Heart right ventricle (tissue), 16 donors: ENCODE measurements around the gene BAD. TPM values are rescaled to one million over a fixed set of nuclear protein-coding genes. Genes with fewer than 3 reads are reported as not detected.
"Not testable (repeated sequence)": the region's sequence is repeated elsewhere in the genome, so short reads cannot be mapped to it uniquely, and the experiment has no call there.

Source experiments
- ATAC-seq, 8 donors: fragments of 200-7000 bp; cut with Tn5 transposase; one replicate each; pipeline ENCODE4 v1.9.1; 2020; ENCODE audit warnings: mild to moderate bottlenecking in 8 of 8, moderate library complexity in 8 of 8, moderate number of reproducible peaks in 1 of 8
- DNase-seq, 2 donors: peaks; one replicate each; pipeline ENCODE4 v3.0.0-alpha.2; 2020
- H3K27ac ChIP-seq, 10 donors: fragments of 200-600 bp; sonication (generic) in 2 of 10; one replicate each; pipeline versions ENCODE4 v1.5.0 to v1.8.0; 2020 to 2022; ENCODE audit warnings: mild to moderate bottlenecking in 3 of 10
- H3K27me3 ChIP-seq, 7 donors: fragments of 200-600 bp; one replicate each; pipeline ENCODE4 v1.8.0; 2021 to 2022; ENCODE audit warnings: mild to moderate bottlenecking in 2 of 7
- H3K36me3 ChIP-seq, 9 donors: fragments of 200-600 bp; sonication (generic) in 1 of 9; one replicate each; pipeline versions ENCODE4 v1.5.0 to v1.8.0; 2020 to 2022; ENCODE audit warnings: mild to moderate bottlenecking in 2 of 9
- H3K4me1 ChIP-seq, 9 donors: fragments of 200-600 bp; sonication (generic) in 1 of 9; one replicate each; pipeline versions ENCODE4 v1.5.0 to v1.8.0; 2020 to 2022; ENCODE audit warnings: mild to moderate bottlenecking in 4 of 9
- H3K4me3 ChIP-seq, 10 donors: fragments of 200-600 bp; sonication (generic) in 2 of 10; one replicate each; pipeline versions ENCODE4 v1.5.0 to v1.8.0; 2020 to 2022; ENCODE audit warnings: mild to moderate bottlenecking in 7 of 10, moderate library complexity in 2 of 10
- H3K9me3 ChIP-seq, 11 donors: fragments of 200-600 bp in 10 of 11; sonication (generic) in 2 of 11; one replicate each; pipeline versions ENCODE4 v1.5.0 to v1.8.0; 2013 to 2022; ENCODE audit warnings: mild to moderate bottlenecking in 2 of 11, control low read depth in 1 of 11, moderate library complexity in 1 of 11
- CTCF ChIP-seq, 9 donors: fragments of 200-600 bp; sonication (generic) in 2 of 9; IDR thresholded peaks; one replicate each; pipeline versions ENCODE4 v1.5.0 to v1.8.0; 2021 to 2022; ENCODE audit warnings: antibody characterized with exemption in 9 of 9, mild to moderate bottlenecking in 5 of 9, moderate library complexity in 1 of 9
- WGBS, 2 donors: extraction: QIAGEN DNeasy Blood & Tissue Kit; methylation state at CpG; one replicate each; pipeline ENCODE4 v1.1.7; 2013; ENCODE audit warnings: inconsistent platforms in 1 of 2; 5-methylcytosine and 5-hydroxymethylcytosine counted together
- intact Hi-C, 10 donors: fragments of 100-400 bp; cut with DNase I; formaldehyde crosslinking; loops; one replicate each; pipeline versions ENCODE4 v1.11.1 to v1.14.2; 2022
- polyA plus RNA-seq, 2 donors: library from polyadenylated mRNA; stranded (reverse); fragments of 200-250 nt; gene quantifications; one replicate each; pipeline ENCODE4 v1.2.3, GENCODE V29; 2013
- total RNA-seq, 10 donors: library from RNA; stranded (reverse); fragmentation: NEBNext Ultra II Directional in 3 of 10; extraction: Animal tissue kit (Norgen Biotek cat#: 25700) in 3 of 10; gene quantifications; one replicate each; pipeline versions ENCODE4 v1.2.1 to v1.2.4, GENCODE V29; 2021 to 2023
- donor health status: Arrhythmogenic right ventricular cardiomyopathy.
- donor health status: ischemic (EF 13 %, LVEDD 7.1; RV severe dilation, severe dysfunction).
- donor health status: healthy with polysubstance abuse.
- donor health status: DM: no; HTN: yes; CAD: no.
- donor health status: DM: no; HTN: no; CAD: no.
- donor health status: ischemic (EF 25% LVEDD 6.9; RV normal size, moderate dysfunction).
- donor health status: ischemic (EF 25% LVEDD 5.7; RV mildly dilated, moderate dysfunction).
- donor health status: healthy.
- donor health status: DM: yes; HTN: yes; CAD: no.
- donor health status: Ischemic cardiomyopathy.
- donor health status: ischemic (EF 35%, LVEDD 5.7; RV mildly dilated, moderate dysfunction).
- donor health status: nonischemic (EF 11% LVEDD 7.7; RV severe dilation, severe dysfunction).
- donor health status: DM: yes; HTN: yes; CAD: no.
- donor health status: PGD.
- donor health status: ischemic (EF 29% LVEDD 5.4; RV normal size, mild dysfunction).
- donor health status: nonischemic (EF 23%, LVEDD 6.1; RV moderate dilation, normal function).

Gene BAD
- total and polyA plus RNA-seq, 12 donors = 40.7 to 106 (median 58.9) TPM

- TF ChIP-seq CTCF (IDR thresholded peaks at IDR 0.05) = no peak
- peaks cover 0 to 19% (median 0%) of the 10 kb centered on the region in 9 donors for H3K36me3 ChIP-seq
- WGBS, 2 donors = 36 to 42% methylated on average over 31 of the region's 31 CpGs
These were observed 36.5 kb downstream of the BAD start for GRCh38 chr11:64247729-64248531.

GRCh38 chr11:64246871-64247728 lies 37.4 kb downstream of the BAD start, which contains the start of gene PPP1R14B:
Gene PPP1R14B, minus strand, starts transcription at chr11:64246943. Its CDS starts 270 bp downstream, at chr11:64246673.
- 1% methylated on average over 64 to 74 of the region's 74 CpGs for WGBS, 2 donors
- Histone ChIP-seq H3K27ac (peak within 1 kb of the TSS; percentile 66 to 96 (median 92)), H3K9me3 (no peaks in the 10 kb centered on the region), H3K27me3 (no peaks in the 10 kb centered on the region), H3K4me3 (peak within 1 kb of the TSS; percentile 44 to 90 (median 71)), H3K36me3 (peaks cover 0 to 20% (median 0%) of the 10 kb centered on the region in 9 donors), H3K4me1 (peaks cover 14 to 57% (median 48%) of the 10 kb centered on the region in 9 donors)
- ATAC-seq = peak; percentile 65 to 81 (median 76)
- intact Hi-C loops = loop anchor here in 2 of 10 donors (2.0 to 5.0 kb wide), 2 partner anchors 55 to 58 kb away; partner anchors contain the start of genes CATSPERZ (in 1 of the 2) and ESRRA (in 1 of the 2)
- peak; percentile 90 to 92 for DNase-seq
- peak in 5 of 9 donors; percentile 8 to 34 (median 24) for TF ChIP-seq CTCF (IDR thresholded peaks at IDR 0.05)

More at GRCh38 chr11:64247729-64248531, 36.5 kb downstream of the BAD start:
- no peaks in the 10 kb centered on the region for H3K9me3 ChIP-seq
- intact Hi-C loops = loop anchor here in 2 of 10 donors (2.0 to 5.0 kb wide), 2 partner anchors 54 to 57 kb away; partner anchors contain the start of genes CATSPERZ (in 1 of the 2) and ESRRA (in 1 of the 2)
- H3K4me3 ChIP-seq = peak overlapping the region; percentile 44 to 90 (median 68)
- H3K27ac ChIP-seq = peak overlapping the region; percentile 14 to 96 (median 92)
- H3K27me3 ChIP-seq = no peaks in the 10 kb centered on the region
- DNase-seq (peak in 1 of 2 donors; percentile 10), ATAC-seq (peak in 3 of 8 donors; percentile 0 to 2 (median 2))
- H3K4me1 ChIP-seq = peaks cover 9 to 57% (median 47%) of the 10 kb centered on the region in 9 donors

GRCh38 chr11:64246621-64246870 lies 37.9 kb downstream of the BAD start:
- H3K27ac ChIP-seq = peak overlapping the region in 9 of 10 donors; percentile 80 to 96 (median 84)
- intact Hi-C loops = loop anchor here in 2 of 10 donors (2.0 to 5.0 kb wide), 2 partner anchors 56 to 58 kb away; partner anchors contain the start of genes CATSPERZ (in 1 of the 2) and ESRRA (in 1 of the 2)
- peaks cover 0 to 20% (median 0%) of the 10 kb centered on the region in 9 donors for H3K36me3 ChIP-seq
- 0% methylated on average over 21 to 43 of the region's 43 CpGs for WGBS, 2 donors
- not testable (repeated sequence) for ATAC-seq, H3K9me3 ChIP-seq, DNase-seq, H3K27me3 ChIP-seq
- H3K4me3 ChIP-seq = peak overlapping the region; percentile 44 to 89 (median 70)
- H3K4me1 ChIP-seq = peaks cover 16 to 56% (median 47%) of the 10 kb centered on the region in 9 donors

GRCh38 chr11:64245797-64246620 lies 38.5 kb downstream of the BAD start:
- peaks cover 0 to 20% (median 0%) of the 10 kb centered on the region in 9 donors for H3K36me3 ChIP-seq
- H3K27me3 ChIP-seq = no peaks in the 10 kb centered on the region
- H3K4me3 ChIP-seq = peak overlapping the region; percentile 44 to 89 (median 70)
- WGBS, 2 donors = 1% methylated on average over 34 to 46 of the region's 46 CpGs
- intact Hi-C loops = loop anchor here in 2 of 10 donors (2.0 to 5.0 kb wide), 2 partner anchors 56 to 59 kb away; partner anchors contain the start of genes CATSPERZ (in 1 of the 2) and ESRRA (in 1 of the 2)
- H3K9me3 ChIP-seq = no peaks in the 10 kb centered on the region
- peak; percentile 67 for DNase-seq
- H3K27ac ChIP-seq = peak overlapping the region; percentile 66 to 96 (median 84)
- ATAC-seq = peak in 1 of 8 donors; percentile 6
- peaks cover 16 to 54% (median 47%) of the 10 kb centered on the region in 9 donors for H3K4me1 ChIP-seq
- TF ChIP-seq CTCF (IDR thresholded peaks at IDR 0.05) = no peak
